HepG2 (cell line): ENCODE measurements around the gene MACROD2. TPM values are rescaled to one million over a fixed set of nuclear protein-coding genes. Genes with fewer than 3 reads are reported as not detected.

ENCODE experiments used
- ARNT2 ChIP-seq: sonication (generic); formaldehyde crosslinking; IDR thresholded peaks from 2 replicates; pipeline ENCODE4 v1.8.0; 2022; ENCODE audit warnings: mild to moderate bottlenecking, low read depth, missing genetic modification reagents, moderate library complexity
- ATF3 ChIP-seq: sonication (generic); formaldehyde crosslinking; IDR thresholded peaks from 2 replicates; pipeline ENCODE4 v1.4.0; 2020; ENCODE audit warnings: missing genetic modification reagents
- ATRX ChIP-seq: sonication (generic); formaldehyde crosslinking; IDR thresholded peaks from 2 replicates; pipeline ENCODE4 v1.4.0; 2020; ENCODE audit warnings: missing genetic modification reagents, borderline replicate concordance
- BCL6 ChIP-seq: IDR thresholded peaks from 2 replicates; pipeline ENCODE4 v1.6.1; 2016; ENCODE audit warnings: missing genetic modification reagents, missing compliant biosample characterization
- DMAP1 ChIP-seq: IDR thresholded peaks from 2 replicates; pipeline ENCODE4 v1.6.1; 2016
- GATA4 ChIP-seq: sonication (generic); IDR thresholded peaks from 2 replicates; pipeline ENCODE4 v1.6.1; 2016; ENCODE audit warnings: antibody characterized with exemption, low read depth, borderline replicate concordance
- HINFP ChIP-seq: sonication (generic); formaldehyde crosslinking; IDR thresholded peaks from 2 replicates; pipeline ENCODE4 v1.4.0; 2020; ENCODE audit warnings: low read depth, mild to moderate bottlenecking, missing genetic modification reagents
- HMG20A ChIP-seq: IDR thresholded peaks from 2 replicates; pipeline ENCODE4 v1.6.1; 2016; ENCODE audit warnings: borderline replicate concordance
- HNRNPL ChIP-seq: fragments of 200-400 bp; formaldehyde crosslinking; IDR thresholded peaks from 2 replicates; pipeline ENCODE4 v1.6.1; 2017; ENCODE audit warnings: mild to moderate bottlenecking, low read depth, low read length
- MAF1 ChIP-seq: sonication (generic); formaldehyde crosslinking; IDR thresholded peaks from 2 replicates; pipeline ENCODE4 v1.5.0; 2020; ENCODE audit warnings: missing genetic modification reagents, borderline replicate concordance
- NFIB ChIP-seq: sonication (generic); formaldehyde crosslinking; IDR thresholded peaks from 2 replicates; pipeline ENCODE4 v1.9.0; 2021; ENCODE audit warnings: missing genetic modification reagents, mild to moderate bottlenecking, borderline replicate concordance
- SOX13 ChIP-seq, 3 experiments: fragments of 450-650 bp in 1 of 3; sonication (generic) in 1 of 3; formaldehyde crosslinking in 1 of 3; IDR thresholded peaks in 2 of 3; conservative IDR thresholded peaks in 1 of 3; 2 replicates each; pipeline versions ENCODE4 v1.5.0 to v1.6.1; 2016 to 2020; ENCODE audit warnings: antibody characterized with exemption in 1 of 3, mild to moderate bottlenecking in 1 of 3, missing compliant biosample characterization in 1 of 3, missing genetic modification reagents in 1 of 3, moderate library complexity in 1 of 3
- ZBTB4 ChIP-seq: sonication (generic); formaldehyde crosslinking; IDR thresholded peaks from 2 replicates; pipeline ENCODE4 v1.4.0; 2020; ENCODE audit warnings: missing genetic modification reagents, mild to moderate bottlenecking, borderline replicate concordance
- ZNF251 ChIP-seq: sonication (generic); formaldehyde crosslinking; IDR thresholded peaks from 2 replicates; pipeline ENCODE4 v1.9.0; 2021; ENCODE audit warnings: mild to moderate bottlenecking, missing genetic modification reagents
- ZNF281 ChIP-seq: sonication (generic); formaldehyde crosslinking; IDR thresholded peaks from 2 replicates; pipeline ENCODE4 v1.4.0; 2020; ENCODE audit warnings: missing genetic modification reagents, borderline replicate concordance
- ZNF282 ChIP-seq: fragments of 450-650 bp; IDR thresholded peaks from 2 replicates; pipeline ENCODE4 v1.6.1; 2018; ENCODE audit not compliant: partially characterized antibody
- ZNF367 ChIP-seq: sonication (generic); formaldehyde crosslinking; IDR thresholded peaks from 2 replicates; pipeline ENCODE4 v1.4.0; 2020; ENCODE audit warnings: missing genetic modification reagents, borderline replicate concordance
- ZNF616 ChIP-seq: sonication (generic); formaldehyde crosslinking; IDR thresholded peaks from 2 replicates; pipeline ENCODE4 v1.5.0; 2020; ENCODE audit warnings: low read depth, mild to moderate bottlenecking, missing genetic modification reagents
- ZNF678 ChIP-seq: sonication (generic); formaldehyde crosslinking; IDR thresholded peaks from 2 replicates; pipeline ENCODE4 v1.4.0; 2020; ENCODE audit warnings: mild to moderate bottlenecking, missing genetic modification reagents
- ZNF784 ChIP-seq: sonication (generic); formaldehyde crosslinking; IDR thresholded peaks from 2 replicates; pipeline ENCODE4 v1.5.1; 2020; ENCODE audit warnings: missing genetic modification reagents, mild to moderate bottlenecking, borderline replicate concordance
- ZSCAN31 ChIP-seq: sonication (generic); formaldehyde crosslinking; IDR thresholded peaks from 2 replicates; pipeline ENCODE4 v1.5.0; 2020; ENCODE audit warnings: low read depth, mild to moderate bottlenecking, missing genetic modification reagents
- polyA plus RNA-seq, 8 experiments: library from polyadenylated mRNA; depleted of rRNA in 3 of 8; stranded (reverse) in 7 of 8; unstranded in 1 of 8; fragments of >200 nt; fragmentation: Illumina TruSeq in 4 of 8; extraction: Trizol in 4 of 8; gene quantifications; 2 replicates each; pipeline versions ENCODE4 v1.2.1 to v1.2.3, GENCODE V29; 2011 to 2016; ENCODE audit warnings: low read depth in 4 of 8, missing spikeins in 1 of 8, mixed read lengths in 1 of 8; ENCODE audit not compliant: insufficient read depth in 1 of 8
- total RNA-seq, 5 experiments: library from RNA; depleted of rRNA; stranded (reverse); fragments of >200 nt; fragmentation: Illumina TruSeq; extraction: Trizol; gene quantifications; 2 replicates each; pipeline ENCODE4 v1.2.3, GENCODE V29; 2016; ENCODE audit warnings: low read depth in 1 of 5

MACROD2 gene
- total and polyA plus RNA-seq, 2 of the 13 experiments (the other 11 are each of a cell fraction or from before 2014, with no cell fraction given), result 0.13 to 0.51 TPM

GRCh38 chr20:16064989-16065707 is 2069.8 kb downstream of the MACROD2 start (continued):
- TF ChIP-seq ZNF281 (CRISPR knock-in tag), result no peak
- TF ChIP-seq ATF3, result no peak
- no peak for TF ChIP-seq ZBTB4 (CRISPR knock-in tag)
- no peak for TF ChIP-seq ATRX (CRISPR knock-in tag)
- no peak for TF ChIP-seq ARNT2 (CRISPR knock-in tag)
- no peak for TF ChIP-seq ZNF282
- no peak for TF ChIP-seq DMAP1 (CRISPR knock-in tag)
- TF ChIP-seq ZNF251, result no peak
- no peak for TF ChIP-seq ZNF367 (CRISPR knock-in tag)
- TF ChIP-seq ZNF678, result no peak
- TF ChIP-seq HINFP (CRISPR knock-in tag), result no peak
- no peak for TF ChIP-seq HNRNPL
- no peak for TF ChIP-seq HMG20A (CRISPR knock-in tag)
- TF ChIP-seq SOX13 (IDR thresholded peaks at IDR 0.05), result peak; percentile 71
- TF ChIP-seq SOX13 (CRISPR knock-in tag; conservative IDR thresholded peaks at IDR 0.05 in 1 of 2, IDR thresholded peaks at IDR 0.05 in 1 of 2), result peak in 1 of 2 experiments; percentile 96; a peak in 2 of 4 replicates
- no peak for TF ChIP-seq ZNF784 (CRISPR knock-in tag)
- no peak for TF ChIP-seq ZNF616 (CRISPR knock-in tag)
- no peak for TF ChIP-seq BCL6 (CRISPR knock-in tag)
- peak; percentile 50; the same call in 1 of the 2 replicates for TF ChIP-seq GATA4
- no peak for TF ChIP-seq ZSCAN31 (CRISPR knock-in tag)
- no peak for TF ChIP-seq MAF1 (CRISPR knock-in tag)
- no peak for TF ChIP-seq NFIB (CRISPR knock-in tag)
